Epithelial cell of proximal tubule (primary cell): ENCODE data around the gene PPP2R2D. TPM values are rescaled to one million over a fixed set of nuclear protein-coding genes. Genes with fewer than 3 reads are reported as not detected.
"Not testable (repeated sequence)": the region's sequence is repeated elsewhere in the genome, so short reads cannot be mapped to it uniquely, and the experiment has no call there.

ENCODE experiments used
- DNase-seq: peaks from one replicate; pipeline ENCODE4 v3.0.0-alpha.2; 2011; ENCODE audit warnings: low read depth
- H3K4me3 ChIP-seq: 2 replicates; pipeline ENCODE4 v1.5.1; 2011; ENCODE audit warnings: low read depth, mild to moderate bottlenecking, low read length
- total RNA-seq: library from RNA; depleted of rRNA; stranded (reverse); fragments of >200 nt; gene quantifications from 2 replicates; pipeline ENCODE4 v1.2.3, GENCODE V29; 2015
- TF ChIP-seq, protein P1 (sequence below): conservative IDR thresholded peaks from 2 replicates; pipeline ENCODE4 v1.5.1; 2012; ENCODE audit warnings: low read depth, mild to moderate bottlenecking, low read length

PPP2R2D gene
- total RNA-seq, 1 donor from 2014 or later, result 28.6 TPM

DNA sequence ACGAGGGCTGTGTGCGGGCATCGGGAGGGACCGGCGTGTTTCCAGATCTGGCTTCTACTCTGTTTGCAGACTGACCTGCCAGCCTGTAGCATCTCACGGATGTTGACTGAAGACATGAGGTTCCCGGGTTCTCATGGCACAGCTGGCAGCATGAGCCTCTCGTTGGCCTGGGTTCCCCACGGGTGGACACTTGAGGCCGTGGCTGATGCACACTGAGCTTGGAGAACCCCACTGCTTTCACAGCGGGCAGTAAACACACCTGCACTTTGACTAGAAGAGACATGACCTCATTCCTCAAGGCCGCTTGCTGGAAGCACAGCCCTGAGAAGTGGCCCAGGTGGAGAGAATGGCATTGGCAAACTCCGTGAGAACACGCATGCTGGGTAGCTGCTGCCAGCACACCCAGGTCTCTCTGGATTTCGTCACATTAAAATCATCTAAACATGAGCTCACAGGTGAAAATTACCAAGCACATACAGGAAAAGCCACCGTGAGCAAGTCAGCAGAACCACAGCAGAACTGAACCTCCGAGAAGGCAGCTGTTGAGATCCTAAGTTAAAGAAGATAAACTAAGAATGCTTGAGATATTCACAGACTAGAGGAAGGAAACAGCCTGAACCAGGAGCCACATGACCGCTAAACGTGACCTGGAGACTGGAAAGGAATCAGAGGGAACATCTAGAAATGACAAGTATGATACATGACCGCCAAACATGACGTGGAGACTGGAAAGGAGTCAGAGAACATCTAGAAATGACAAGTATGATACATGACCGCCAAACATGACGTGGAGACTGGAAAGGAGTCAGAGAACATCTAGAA is 48.4 kb downstream of the PPP2R2D start:
- no peak for DNase-seq
- TF ChIP-seq, protein P1, sequence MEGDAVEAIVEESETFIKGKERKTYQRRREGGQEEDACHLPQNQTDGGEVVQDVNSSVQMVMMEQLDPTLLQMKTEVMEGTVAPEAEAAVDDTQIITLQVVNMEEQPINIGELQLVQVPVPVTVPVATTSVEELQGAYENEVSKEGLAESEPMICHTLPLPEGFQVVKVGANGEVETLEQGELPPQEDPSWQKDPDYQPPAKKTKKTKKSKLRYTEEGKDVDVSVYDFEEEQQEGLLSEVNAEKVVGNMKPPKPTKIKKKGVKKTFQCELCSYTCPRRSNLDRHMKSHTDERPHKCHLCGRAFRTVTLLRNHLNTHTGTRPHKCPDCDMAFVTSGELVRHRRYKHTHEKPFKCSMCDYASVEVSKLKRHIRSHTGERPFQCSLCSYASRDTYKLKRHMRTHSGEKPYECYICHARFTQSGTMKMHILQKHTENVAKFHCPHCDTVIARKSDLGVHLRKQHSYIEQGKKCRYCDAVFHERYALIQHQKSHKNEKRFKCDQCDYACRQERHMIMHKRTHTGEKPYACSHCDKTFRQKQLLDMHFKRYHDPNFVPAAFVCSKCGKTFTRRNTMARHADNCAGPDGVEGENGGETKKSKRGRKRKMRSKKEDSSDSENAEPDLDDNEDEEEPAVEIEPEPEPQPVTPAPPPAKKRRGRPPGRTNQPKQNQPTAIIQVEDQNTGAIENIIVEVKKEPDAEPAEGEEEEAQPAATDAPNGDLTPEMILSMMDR, result no peak
- H3K4me3 ChIP-seq, result no peak overlapping the region

DNA sequence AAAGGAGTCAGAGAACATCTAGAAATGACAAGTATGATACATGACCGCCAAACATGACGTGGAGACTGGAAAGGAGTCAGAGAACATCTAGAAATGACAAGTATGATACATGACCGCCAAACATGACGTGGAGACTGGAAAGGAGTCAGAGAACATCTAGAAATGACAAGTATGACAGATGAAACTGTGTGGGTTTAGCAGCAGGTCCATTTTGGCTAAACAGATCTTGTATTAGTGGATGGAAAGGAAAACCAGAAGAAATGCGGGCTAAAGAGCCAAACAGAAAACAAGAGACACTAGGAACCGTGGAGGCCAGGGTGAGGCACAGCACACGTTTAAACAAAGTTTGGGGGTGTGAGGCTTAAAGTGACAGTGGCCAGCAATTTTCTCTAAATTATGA is 49.1 kb downstream of the PPP2R2D start:
- DNase-seq, H3K4me3 ChIP-seq: not testable (repeated sequence)

DNA sequence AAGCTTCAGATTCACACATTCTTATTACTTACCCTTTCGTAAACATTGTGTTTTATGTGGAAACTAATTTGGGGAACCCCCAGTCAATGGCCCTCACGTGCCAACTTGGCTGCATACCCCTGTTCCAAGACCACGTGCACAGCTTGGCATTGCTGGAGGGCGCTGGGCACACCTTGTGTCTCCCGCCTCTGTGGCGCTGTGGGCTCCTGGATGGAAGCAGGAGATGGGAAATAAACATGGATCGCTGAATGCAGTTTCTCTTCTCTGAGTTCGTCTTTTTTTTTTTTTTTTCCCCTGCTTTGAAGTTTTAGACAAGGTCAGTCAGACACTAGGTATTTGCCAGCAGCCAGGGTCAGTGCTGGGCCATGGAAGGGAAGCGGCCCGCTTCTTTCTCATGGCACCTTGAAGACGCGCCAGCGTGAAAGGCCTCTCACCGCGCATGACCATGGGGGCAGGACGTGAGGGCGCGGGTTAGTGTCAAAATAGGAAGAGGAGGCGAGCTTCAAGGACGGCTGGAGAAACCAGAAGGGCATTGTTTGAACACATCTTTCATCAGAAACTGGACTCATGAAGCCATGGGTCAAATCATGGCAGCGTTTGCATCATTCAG is 53.7 kb downstream of the PPP2R2D start:
- DNase-seq, result no peak
- TF ChIP-seq, protein P1, result no peak
- H3K4me3 ChIP-seq, result no peak overlapping the region

DNA sequence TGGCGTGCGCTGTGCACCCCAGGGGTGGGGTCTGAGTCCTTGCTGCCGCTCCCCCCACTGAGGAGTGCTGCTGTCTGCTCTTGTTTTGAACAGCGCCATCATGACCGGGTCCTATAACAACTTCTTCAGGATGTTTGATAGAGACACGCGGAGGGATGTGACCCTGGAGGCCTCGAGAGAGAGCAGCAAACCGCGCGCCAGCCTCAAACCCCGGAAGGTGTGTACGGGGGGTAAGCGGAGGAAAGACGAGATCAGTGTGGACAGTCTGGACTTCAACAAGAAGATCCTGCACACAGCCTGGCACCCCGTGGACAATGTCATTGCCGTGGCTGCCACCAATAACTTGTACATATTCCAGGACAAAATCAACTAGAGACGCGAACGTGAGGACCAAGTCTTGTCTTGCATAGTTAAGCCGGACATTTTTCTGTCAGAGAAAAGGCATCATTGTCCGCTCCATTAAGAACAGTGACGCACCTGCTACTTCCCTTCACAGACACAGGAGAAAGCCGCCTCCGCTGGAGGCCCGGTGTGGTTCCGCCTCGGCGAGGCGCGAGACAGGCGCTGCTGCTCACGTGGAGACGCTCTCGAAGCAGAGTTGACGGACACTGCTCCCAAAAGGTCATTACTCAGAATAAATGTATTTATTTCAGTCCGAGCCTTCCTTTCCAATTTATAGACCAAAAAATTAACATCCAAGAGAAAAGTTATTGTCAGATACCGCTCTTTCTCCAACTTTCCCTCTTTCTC is 55.0 kb downstream of the PPP2R2D start:
- no peak for DNase-seq
- TF ChIP-seq, protein P1, result no peak
- no peak overlapping the region for H3K4me3 ChIP-seq

DNA sequence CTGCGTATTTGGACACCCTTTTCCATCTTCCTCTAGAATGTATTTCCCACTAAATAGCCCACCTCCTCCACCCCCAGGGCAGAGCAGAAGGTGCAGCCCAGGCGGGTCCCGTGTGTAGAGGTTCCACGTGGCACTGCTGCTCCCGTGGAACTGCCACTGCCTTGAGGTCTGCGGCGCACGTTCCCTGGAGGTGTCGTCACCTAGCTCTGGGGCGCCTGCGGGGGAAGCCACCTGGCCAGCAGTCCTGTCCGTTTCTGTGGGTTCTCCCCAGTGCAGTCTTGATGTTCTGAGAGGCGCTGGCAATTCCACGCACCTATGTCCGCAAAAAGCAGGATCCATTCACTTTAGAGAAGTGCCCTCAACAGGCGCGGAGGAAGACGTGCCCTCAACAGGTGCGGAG is 59.0 kb downstream of the PPP2R2D start:
- H3K4me3 ChIP-seq, result no peak overlapping the region
- TF ChIP-seq, protein P1, result no peak

DNA sequence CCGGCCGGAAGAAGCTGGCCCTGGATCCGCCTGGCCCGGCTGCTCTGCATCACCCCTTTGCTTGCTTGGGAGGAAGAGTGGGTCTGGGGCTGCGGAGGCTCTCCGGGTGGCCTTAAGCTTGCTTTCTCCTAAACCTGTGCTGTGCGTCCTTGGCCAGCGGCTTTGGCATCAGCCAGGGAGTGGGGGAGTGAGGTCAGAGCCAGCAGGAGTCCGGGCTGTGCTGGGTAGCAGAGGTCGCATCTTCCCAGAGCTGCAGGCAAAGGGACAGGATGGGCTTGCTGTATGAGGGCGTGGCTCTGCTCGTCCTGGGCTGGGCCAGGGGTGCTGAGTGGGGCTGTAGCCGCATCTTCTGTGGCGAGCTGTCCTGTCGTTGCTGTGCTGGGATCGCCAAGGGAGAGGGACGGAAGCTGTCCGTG is 59.8 kb downstream of the PPP2R2D start:
- TF ChIP-seq, protein P1, result no peak
- no peak overlapping the region for H3K4me3 ChIP-seq
- DNase-seq, result no peak

More for the DNA sequence above, 59.0 kb downstream of the PPP2R2D start:
- DNase-seq, result no peak
